H54 (cell line): Measurements from ENCODE around the gene ANKEF1.
"Not testable (repeated sequence)": the region's sequence is repeated elsewhere in the genome, so short reads cannot be mapped to it uniquely, and the experiment has no call there.

Experiments used
- DNase-seq: peaks from one replicate; pipeline ENCODE4 v3.0.0; 2011; ENCODE audit warnings: low spot score, mixed read lengths; ENCODE audit not compliant: insufficient read length
- FAIRE-seq: peaks from 3 replicates; lab custom pipeline; 2011; peaks lifted over from hg19 to GRCh38; lab: Jason Lieb, UNC
- POLR2A ChIP-seq: IDR thresholded peaks from 2 replicates; pipeline ENCODE4 v1.6.1; 2011; ENCODE audit warnings: low read depth, mild to moderate bottlenecking, low read length

The ANKEF1 gene

DNA sequence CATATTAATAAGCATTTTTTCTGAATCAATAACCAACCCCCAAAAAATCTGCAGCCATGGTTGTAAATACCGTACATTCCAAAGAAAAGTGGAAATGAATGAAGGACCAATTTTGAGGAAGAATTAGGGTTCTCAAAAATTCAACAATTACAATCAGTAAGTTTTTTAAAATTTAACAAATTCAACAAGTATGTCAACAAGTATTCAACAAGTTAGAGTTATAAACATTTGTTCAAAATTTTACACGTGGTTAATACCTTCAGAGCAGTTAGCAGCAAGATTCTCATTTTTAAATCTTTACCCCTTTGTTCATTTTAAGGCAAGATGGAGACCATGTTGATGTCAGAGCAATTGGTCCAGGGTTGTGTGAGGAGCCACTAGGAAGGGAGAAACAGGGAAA lies 27.6 kb upstream of the ANKEF1 start:
- no peak for TF ChIP-seq POLR2A

DNA sequence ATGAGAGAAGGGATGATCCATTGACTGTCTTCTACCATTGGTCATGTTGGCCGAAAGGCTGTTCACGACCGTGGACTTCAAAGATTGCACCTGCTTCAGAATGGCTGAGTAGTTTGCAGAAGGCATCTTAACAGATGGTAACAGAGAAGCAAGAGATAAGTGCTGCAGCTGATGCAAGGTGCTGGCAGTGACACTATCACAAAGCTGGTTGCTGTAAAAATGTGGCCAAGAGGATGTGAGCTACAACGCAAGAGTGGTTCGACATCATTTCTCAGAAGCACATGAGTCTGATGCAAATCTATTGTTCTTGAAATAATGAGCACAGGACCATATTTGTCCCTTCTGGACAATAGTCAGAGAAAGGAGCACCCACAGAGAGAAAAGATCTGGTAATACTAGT lies 27.0 kb upstream of the ANKEF1 start:
- no peak for TF ChIP-seq POLR2A
- no peak for FAIRE-seq
- DNase-seq, result no peak

More for the DNA sequence above, 27.6 kb upstream of the ANKEF1 start:
- FAIRE-seq (no peak), DNase-seq (no peak)

DNA sequence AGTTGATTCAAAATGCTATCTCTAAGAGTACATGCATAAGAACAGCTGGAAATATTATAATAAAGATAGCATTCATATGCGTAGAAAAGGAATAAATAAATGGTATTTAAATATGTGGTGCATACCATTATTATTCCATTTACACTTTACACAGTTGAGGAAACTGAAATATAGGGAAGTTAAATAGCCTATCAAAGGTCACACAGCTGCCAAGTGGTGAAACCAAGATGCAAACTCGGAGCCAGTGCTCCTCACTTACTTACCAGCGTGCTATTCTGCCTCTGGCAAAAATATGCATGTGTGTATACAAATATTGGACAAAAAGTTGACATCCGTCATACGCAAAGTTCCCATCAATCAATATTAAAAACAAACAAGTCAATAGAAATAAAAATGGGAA lies 22.3 kb upstream of the ANKEF1 start:
- no peak for FAIRE-seq
- TF ChIP-seq POLR2A, result no peak
- no peak for DNase-seq

DNA sequence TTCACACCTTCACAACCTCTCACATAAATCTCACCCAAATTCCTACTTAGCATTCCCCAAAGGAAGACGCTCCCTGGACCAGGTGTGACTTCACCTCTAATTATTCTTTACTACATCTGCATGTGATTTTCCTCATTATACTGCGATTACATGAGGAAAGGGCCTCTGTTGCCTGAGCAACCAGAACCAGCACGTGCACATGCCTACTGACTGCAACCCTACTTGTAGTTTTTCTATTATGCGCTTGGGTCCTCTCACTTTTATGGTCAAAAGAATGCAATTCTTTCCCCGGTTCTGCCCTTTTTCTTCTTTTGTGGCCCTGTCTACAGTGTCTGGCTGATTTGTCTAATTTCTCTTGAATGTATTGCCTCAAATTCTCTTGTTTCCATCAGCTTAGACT lies 20.4 kb upstream of the ANKEF1 start:
- DNase-seq (no peak), FAIRE-seq (no peak)
- TF ChIP-seq POLR2A, result no peak

DNA sequence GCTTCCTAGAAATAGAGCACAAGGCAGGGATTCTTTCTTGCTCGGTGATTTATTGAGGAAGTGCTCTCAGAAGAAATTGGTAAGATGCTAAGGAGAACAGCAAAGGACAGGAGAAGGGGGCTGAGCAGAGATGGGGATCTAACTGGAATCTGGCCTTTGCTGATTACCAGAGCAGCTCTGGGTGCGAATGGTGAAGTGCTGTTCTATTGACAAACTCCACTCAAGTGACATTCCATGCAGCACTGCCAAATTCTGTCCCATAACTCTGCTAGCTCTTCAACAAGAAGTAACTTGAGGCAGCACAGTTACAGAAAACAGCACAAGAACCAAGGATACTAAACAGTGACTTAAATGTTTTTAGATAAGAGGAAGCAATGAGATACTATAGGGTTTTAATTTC lies 13.8 kb upstream of the ANKEF1 start:
- no peak for DNase-seq
- TF ChIP-seq POLR2A, result no peak
- FAIRE-seq, result no peak

DNA sequence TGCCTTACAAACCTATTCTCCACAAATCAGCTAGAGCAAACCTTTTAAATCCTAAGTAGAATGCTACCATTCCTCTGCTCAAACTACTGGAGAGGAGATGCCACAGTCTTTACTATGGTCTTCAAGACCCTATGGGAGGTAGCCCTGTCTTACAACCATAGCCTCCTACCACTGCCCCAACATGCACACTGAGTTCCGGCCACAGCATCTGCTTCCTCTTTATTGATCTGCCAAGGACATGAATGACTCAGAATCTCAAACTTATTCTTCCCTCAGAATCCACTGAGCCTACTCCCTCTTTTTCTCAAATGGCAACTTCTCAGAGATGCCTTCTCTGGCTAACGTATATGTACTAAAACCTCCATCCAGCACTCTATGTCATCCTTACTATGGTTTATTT lies 12.2 kb upstream of the ANKEF1 start:
- TF ChIP-seq POLR2A, result no peak
- DNase-seq (no peak), FAIRE-seq (no peak)

DNA sequence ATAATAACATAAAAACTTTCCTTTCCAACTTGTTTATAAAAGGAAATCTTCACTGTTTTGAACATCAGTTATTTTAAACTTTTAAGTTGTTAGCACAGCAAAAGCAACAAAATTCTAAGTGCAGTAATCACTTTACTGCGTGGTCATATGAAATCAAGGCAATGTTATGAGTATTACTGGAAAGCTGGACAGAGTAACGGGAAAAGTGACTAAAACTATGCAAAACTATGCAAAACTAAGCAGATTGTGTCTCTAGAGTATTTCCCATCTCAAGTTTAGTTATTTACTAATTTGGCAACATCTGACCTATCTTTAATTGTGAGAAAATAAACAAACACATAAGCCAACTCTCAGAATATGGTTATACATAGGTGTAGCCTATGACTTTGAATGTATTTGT lies 10.9 kb upstream of the ANKEF1 start:
- no peak for DNase-seq
- no peak for TF ChIP-seq POLR2A
- FAIRE-seq, result no peak

DNA sequence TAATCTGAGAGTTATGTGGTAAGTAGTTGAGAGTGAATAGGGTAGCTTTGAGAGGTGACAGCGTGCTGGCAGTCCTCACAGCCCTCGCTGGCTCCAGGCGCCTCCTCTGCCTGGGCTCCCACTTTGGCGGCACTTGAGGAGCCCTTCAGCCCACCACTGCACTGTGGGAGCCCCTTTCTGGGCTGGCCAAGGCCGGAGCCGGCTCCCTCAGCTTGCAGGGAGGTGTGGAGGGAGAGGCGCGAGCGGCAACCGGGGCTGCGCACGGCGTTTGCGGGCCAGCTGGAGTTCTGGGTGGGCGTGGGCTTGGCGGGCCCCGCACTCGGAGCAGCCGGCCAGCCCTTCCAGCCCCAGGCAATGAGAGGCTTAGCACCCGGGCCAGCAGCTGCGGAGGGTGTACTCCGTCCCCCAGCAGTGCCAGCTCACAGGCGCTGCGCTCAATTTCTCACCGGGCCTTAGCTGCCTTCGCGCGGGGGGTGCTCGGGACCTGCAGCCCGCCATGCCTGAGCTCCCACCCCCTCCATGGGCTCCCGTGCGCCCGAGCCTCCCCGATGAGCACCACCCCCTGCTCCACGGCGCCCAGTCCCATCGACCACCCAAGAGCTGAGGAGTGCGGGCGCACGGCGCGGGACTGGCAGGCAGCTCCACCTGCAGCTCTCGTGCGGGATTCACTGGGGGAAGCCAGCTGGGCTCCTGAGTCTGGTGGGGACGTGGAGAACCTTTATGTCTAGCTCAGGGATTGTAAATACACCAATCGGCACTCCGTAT lies 3.2 kb upstream of the ANKEF1 start:
- FAIRE-seq, DNase-seq: not testable (repeated sequence)

DNA sequence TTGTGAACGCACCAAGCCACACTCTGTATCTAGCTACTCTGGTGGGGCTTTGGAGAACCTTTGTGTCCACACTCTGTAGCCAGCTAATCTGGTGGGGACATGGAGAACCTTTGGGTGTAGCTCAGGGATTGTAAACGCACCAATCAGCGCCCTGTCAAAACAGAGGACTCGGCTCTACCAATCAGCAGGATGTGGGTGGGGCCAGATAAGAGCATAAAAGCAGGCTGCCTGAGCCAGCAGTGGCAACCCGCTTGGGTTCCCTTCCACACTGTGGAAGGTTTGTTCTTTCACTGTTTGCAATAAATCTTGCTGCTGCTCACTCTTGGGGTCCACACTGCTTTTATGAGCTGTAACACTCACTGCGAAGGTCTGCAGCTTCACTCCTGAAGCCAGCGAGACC lies 2.5 kb upstream of the ANKEF1 start:
- not testable (repeated sequence) for FAIRE-seq, DNase-seq

DNA sequence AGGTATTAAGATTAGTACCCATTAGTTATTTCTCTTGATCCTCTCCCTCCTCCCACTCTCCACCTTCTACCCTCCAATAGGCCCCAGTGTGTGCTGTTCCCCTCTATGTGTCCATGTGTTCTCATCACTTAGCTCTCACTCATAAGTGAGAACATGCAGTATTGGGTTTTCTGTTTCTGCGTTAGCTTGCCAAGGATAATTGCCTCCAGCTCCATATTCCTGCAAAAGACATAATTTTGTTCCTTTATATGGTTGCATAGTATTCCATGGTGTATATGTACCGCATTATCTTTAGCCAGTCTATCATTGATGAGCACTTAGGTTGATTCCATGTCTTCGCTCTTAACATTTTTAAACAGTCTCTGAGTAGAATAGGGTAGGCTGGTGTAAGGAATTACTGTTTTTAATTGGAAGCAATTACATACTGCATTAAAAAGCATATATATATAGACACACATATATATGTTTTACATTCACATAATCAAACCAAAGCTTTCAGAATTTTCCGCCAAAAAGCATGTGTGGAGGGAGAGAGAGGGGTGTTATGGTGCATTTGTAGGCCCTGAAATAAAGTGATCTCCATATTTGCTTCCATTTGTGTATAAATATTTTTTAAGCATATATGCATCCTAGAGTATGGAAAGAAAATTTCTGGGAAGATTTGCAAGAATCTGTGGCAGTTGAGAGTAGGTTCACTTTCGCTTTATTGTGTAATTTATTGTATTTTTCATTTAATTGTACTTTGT lies 709 bp upstream of the ANKEF1 start:
- no peak for TF ChIP-seq POLR2A
- FAIRE-seq, result no peak
- no peak for DNase-seq

DNA sequence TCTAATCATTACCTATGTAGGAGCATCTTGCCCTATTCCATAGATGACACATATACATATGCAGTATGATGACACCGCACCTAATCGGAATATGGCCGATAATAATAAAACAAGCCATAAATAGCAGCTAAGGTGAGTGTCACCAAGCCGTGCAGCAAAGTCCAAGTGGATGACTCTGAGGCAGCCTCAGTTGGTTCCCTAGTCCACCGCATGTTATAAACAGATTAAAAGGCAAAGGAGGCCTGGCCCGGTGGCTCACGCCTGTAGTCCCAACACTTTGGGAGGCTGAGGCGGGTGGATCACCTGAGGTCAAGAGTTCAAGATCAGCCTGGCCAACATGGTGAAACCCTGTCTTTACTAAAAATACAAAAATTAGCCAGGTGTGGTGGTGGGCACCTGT lies 1.5 kb downstream of the ANKEF1 start:
- DNase-seq, FAIRE-seq: not testable (repeated sequence)

DNA sequence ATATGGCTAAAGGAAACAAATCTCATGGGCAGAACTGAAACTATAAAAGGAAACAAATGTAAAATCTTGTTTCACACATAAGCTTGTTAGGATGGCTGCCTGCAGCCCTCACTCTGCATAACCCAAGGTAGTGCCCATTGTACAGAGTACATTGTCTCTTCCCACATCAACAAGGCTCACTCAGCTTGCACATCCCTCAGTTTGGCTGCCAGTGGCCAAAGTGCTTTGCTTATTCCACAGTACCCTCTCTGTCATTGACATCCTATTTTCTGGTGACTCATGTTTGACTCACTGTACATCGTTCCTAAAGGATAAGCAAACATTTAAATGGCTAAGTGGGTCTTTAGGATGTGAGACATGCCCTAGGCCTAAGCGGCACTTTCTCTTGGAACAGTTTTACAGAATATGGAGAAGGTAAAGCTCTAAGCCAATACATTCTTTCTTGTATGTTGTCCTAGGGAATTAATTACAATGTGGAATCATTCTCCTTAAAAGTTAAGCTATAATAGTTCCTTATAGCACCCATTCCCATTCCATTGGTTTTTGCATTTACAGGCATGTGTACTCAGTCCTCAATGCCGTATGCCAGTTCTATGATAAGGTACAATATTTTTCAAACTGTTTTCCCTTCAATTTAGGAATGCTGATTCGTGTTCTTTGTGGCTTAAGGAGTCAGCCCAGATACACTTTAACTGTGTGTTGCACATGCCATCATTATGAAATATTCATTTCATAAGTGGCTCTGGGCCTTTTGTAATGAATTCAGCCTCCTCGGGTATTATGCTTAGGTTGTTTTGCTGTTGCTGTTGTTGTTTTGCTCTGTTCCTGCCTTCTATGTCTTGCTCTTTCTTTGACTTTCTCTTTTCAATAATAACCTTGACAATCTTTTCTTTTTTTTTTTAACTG lies 5.5 kb downstream of the ANKEF1 start:
- no peak for TF ChIP-seq POLR2A
- peak; percentile 100 for FAIRE-seq
- peak; percentile 37 for DNase-seq

DNA sequence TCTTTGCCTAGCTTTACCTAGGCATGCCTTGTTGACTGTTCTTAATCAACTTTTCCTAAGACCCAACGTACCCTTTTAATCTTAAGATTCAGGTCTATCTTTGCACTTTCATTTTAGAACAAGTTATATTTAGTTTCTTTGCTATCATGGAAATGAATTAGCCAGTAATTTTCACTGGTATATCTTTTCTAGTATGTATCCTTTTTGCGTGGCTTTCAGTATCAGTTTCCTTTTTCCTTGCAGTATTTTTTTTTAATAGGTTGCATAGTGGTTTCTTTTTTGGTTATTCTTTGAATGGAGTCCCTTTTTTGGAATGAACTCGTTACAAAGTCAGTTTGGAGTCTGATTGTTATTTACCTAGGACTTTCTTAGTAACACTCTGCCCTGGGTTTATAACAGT lies 7.3 kb downstream of the ANKEF1 start:
- DNase-seq (no peak), FAIRE-seq (no peak)
- no peak for TF ChIP-seq POLR2A

DNA sequence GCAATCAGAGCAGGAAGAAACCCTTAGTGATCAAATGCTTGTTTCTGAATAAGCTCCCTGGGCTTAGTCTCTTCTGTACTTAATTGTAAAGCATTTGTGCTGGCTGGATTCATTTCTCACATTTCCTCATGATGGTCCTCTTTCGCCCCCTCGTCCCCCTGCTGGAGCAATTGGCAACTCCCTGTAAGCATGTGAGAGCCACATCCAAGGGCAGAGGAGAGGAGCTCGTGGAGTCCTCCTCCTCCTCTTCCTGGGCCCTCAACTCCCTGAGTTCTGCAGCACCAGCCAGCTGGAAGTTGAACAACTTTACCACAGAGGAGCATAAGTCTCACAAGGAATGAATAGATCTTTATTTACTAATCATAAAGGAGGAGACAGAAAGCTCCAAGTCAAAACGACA lies 12.6 kb downstream of the ANKEF1 start:
- DNase-seq (no peak), FAIRE-seq (peak; percentile 15)
- TF ChIP-seq POLR2A, result no peak
